Embryonic facial prominence (tissue), 1 donor: ENCODE data around the gene CNTNAP3.
"Not testable (repeated sequence)": the region's sequence is repeated elsewhere in the genome, so short reads cannot be mapped to it uniquely, and the experiment has no call there.

Experiments used
- DNase-seq: peaks from one replicate; pipeline ENCODE4 v3.0.0-alpha.2; 2016; ENCODE audit errors: extremely low spot score

CNTNAP3 gene

GRCh38 chr9:39287980-39288379, at the start of gene CNTNAP3:
Gene CNTNAP3, minus strand, starts transcription at chr9:39288167. Its CDS starts 103 bp downstream, at chr9:39288064.
- not testable (repeated sequence) for DNase-seq

GRCh38 chr9:39279995-39280394, 8.0 kb downstream of the CNTNAP3 start:
- not testable (repeated sequence) for DNase-seq

- not testable (repeated sequence) for DNase-seq
Measured at GRCh38 chr9:39242513-39242912, 45.5 kb downstream of the CNTNAP3 start.

GRCh38 chr9:39232130-39232991, 55.6 kb downstream of the CNTNAP3 start:
- not testable (repeated sequence) for DNase-seq

GRCh38 chr9:39215976-39216375, 72.0 kb downstream of the CNTNAP3 start:
- DNase-seq, result not testable (repeated sequence)

- not testable (repeated sequence) for DNase-seq
Measured at GRCh38 chr9:39209773-39210172, 78.2 kb downstream of the CNTNAP3 start.

GRCh38 chr9:39206643-39207042, 81.3 kb downstream of the CNTNAP3 start:
- not testable (repeated sequence) for DNase-seq

GRCh38 chr9:39205842-39206241, 82.1 kb downstream of the CNTNAP3 start:
- not testable (repeated sequence) for DNase-seq

- not testable (repeated sequence) for DNase-seq
Measured at GRCh38 chr9:39200412-39200811, 87.6 kb downstream of the CNTNAP3 start.

- not testable (repeated sequence) for DNase-seq
Measured at GRCh38 chr9:39198000-39198709, 89.8 kb downstream of the CNTNAP3 start.

- DNase-seq, result not testable (repeated sequence)
Measured at GRCh38 chr9:39171370-39171769, 116.6 kb downstream of the CNTNAP3 start.

- DNase-seq, result not testable (repeated sequence)
Measured at GRCh38 chr9:39157714-39158113, 130.3 kb downstream of the CNTNAP3 start.

- DNase-seq, result not testable (repeated sequence)
Measured at GRCh38 chr9:39132826-39133552, 155.0 kb downstream of the CNTNAP3 start.

GRCh38 chr9:39121401-39121800, 166.6 kb downstream of the CNTNAP3 start:
- DNase-seq, result not testable (repeated sequence)

GRCh38 chr9:39111746-39112145, 176.2 kb downstream of the CNTNAP3 start:
- DNase-seq, result not testable (repeated sequence)

- no peak for DNase-seq
Measured at GRCh38 chr9:39108145-39108544, 179.8 kb downstream of the CNTNAP3 start.

GRCh38 chr9:39097208-39097607, 190.8 kb downstream of the CNTNAP3 start:
- DNase-seq, result not testable (repeated sequence)

- DNase-seq, result not testable (repeated sequence)
Measured at GRCh38 chr9:39085311-39085710, 202.7 kb downstream of the CNTNAP3 start.

GRCh38 chr9:39082574-39082973, 205.4 kb downstream of the CNTNAP3 start:
- not testable (repeated sequence) for DNase-seq

- DNase-seq, result not testable (repeated sequence)
Measured at GRCh38 chr9:39080081-39080480, 207.9 kb downstream of the CNTNAP3 start.

GRCh38 chr9:39078621-39079256, 209.2 kb downstream of the CNTNAP3 start:
- not testable (repeated sequence) for DNase-seq
